ENCODE measurements around the gene DHX35. TPM values are rescaled to one million over a fixed set of nuclear protein-coding genes. Genes with fewer than 3 reads are reported as not detected.

The DHX35 gene
- total and polyA plus RNA-seq, 2 donors = 7.1 to 9.5 TPM

DNA sequence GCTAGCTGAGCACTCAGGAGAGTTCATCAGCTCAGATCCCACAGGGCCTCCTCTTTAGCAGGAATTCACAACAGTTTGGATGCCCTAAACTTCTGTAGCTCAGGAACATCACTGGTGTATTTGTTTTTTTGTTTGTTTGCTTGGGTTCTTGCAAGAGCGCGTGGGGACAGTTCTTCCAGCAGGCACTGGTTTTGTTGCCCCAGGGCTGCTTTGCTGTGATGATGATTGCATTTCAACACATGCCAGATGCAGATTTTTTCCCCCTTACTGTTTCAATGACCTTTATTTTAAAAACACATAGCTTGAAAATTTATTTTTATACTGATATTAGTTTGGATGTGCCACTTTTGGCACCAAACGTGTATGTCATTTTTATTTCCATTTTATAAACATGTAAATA lies 77.1 kb downstream of the DHX35 start:
- H3K27ac ChIP-seq (ENCODE audit: low read depth in 1 of 2, low read length in 1 of 2) = no peak overlapping the region
- WGBS = over 99% methylated on average over 3 of the region's 3 CpGs

DNA sequence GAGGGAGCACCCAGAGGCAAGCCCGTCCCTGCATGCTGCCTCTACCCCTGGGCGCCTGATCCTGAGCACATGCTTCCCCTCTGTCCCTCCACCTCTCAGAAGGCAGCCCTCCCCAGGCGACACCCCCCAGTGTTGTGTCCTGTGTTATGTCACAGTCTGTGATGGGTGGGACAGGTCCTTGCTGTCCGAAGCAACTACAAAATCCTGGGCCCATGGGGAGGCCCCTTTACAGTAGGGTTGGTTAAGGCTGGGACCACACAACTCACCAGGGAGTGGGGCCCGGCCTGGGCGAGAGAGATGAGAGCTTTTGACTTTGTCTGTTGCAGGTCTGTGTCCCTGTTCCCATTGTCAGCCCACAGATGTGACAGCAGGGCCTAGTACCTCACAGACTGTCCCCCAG lies 78.0 kb downstream of the DHX35 start:
- DNase-seq (ENCODE audit: low read depth in 6 of 9, low spot score in 9 of 9) = no peak
- Histone ChIP-seq H3K4me1 (ENCODE audit: control insufficient read depth in 2 of 2, insufficient read depth in 2 of 2, low read length in 2 of 2) (no peaks in the 10 kb centered on the region), H3K27ac (ENCODE audit: low read depth in 1 of 2, low read length in 1 of 2) (no peak overlapping the region), H3K4me3 (ENCODE audit: low read length in 2 of 2) (no peak overlapping the region), H3K9me3 (ENCODE audit: control insufficient read depth in 2 of 2, insufficient read depth in 1 of 2, low read length in 1 of 2) (no peaks in the 10 kb centered on the region), H3K36me3 (ENCODE audit: control insufficient read depth in 2 of 2, insufficient read depth in 2 of 2, low read length in 1 of 2) (peaks cover 28 to 58% of the 10 kb centered on the region in 2 donors), H3K27me3 (ENCODE audit: control insufficient read depth in 2 of 2, insufficient read depth in 1 of 2, low read length in 1 of 2) (no peaks in the 10 kb centered on the region)
- WGBS = 98% methylated on average over 6 of the region's 6 CpGs

More for the DNA sequence above, 77.1 kb downstream of the DHX35 start:
- H3K4me1 ChIP-seq (ENCODE audit: control insufficient read depth in 2 of 2, insufficient read depth in 2 of 2, low read length in 2 of 2) = no peaks in the 10 kb centered on the region
- H3K9me3 ChIP-seq (ENCODE audit: control insufficient read depth in 2 of 2, insufficient read depth in 1 of 2, low read length in 1 of 2) = no peaks in the 10 kb centered on the region
- peaks cover 33 to 66% of the 10 kb centered on the region in 2 donors for H3K36me3 ChIP-seq (ENCODE audit: control insufficient read depth in 2 of 2, insufficient read depth in 2 of 2, low read length in 1 of 2)
- DNase-seq (ENCODE audit: low read depth in 6 of 9, low spot score in 9 of 9) = no peak
- no peak overlapping the region for H3K4me3 ChIP-seq (ENCODE audit: low read length in 2 of 2)
- H3K27me3 ChIP-seq (ENCODE audit: control insufficient read depth in 2 of 2, insufficient read depth in 1 of 2, low read length in 1 of 2) = no peaks in the 10 kb centered on the region

DNA sequence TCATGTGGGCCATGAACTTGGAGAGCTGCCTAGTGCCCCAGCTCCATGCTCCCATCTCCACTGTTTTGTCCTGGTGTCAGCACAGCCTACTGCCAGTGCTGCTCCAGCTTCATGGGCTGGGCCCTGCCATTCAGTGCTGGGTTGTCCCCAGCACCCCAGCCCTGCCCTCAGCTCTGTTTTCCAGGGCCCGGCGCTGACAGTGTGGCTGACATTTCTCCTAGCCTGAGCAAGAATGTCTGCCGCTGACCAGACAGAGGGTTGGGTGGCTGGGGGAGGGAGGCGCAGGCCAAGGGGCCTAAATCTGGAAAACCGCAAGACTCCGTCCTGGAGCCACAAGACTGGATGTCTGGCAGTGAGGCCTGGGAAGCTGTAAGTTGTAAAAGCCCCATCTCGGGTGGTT lies 78.9 kb downstream of the DHX35 start:
- H3K27me3 ChIP-seq (ENCODE audit: control insufficient read depth in 2 of 2, insufficient read depth in 1 of 2, low read length in 1 of 2) = no peaks in the 10 kb centered on the region
- 98% methylated on average over 7 of the region's 7 CpGs for WGBS
- no peak for DNase-seq (ENCODE audit: low read depth in 6 of 9, low spot score in 9 of 9)
- no peak overlapping the region for H3K27ac ChIP-seq (ENCODE audit: low read depth in 1 of 2, low read length in 1 of 2)
- peaks cover 22 to 51% of the 10 kb centered on the region in 2 donors for H3K36me3 ChIP-seq (ENCODE audit: control insufficient read depth in 2 of 2, insufficient read depth in 2 of 2, low read length in 1 of 2)
- H3K9me3 ChIP-seq (ENCODE audit: control insufficient read depth in 2 of 2, insufficient read depth in 1 of 2, low read length in 1 of 2) = no peaks in the 10 kb centered on the region
- no peaks in the 10 kb centered on the region for H3K4me1 ChIP-seq (ENCODE audit: control insufficient read depth in 2 of 2, insufficient read depth in 2 of 2, low read length in 2 of 2)
- no peak overlapping the region for H3K4me3 ChIP-seq (ENCODE audit: low read length in 2 of 2)

DNA sequence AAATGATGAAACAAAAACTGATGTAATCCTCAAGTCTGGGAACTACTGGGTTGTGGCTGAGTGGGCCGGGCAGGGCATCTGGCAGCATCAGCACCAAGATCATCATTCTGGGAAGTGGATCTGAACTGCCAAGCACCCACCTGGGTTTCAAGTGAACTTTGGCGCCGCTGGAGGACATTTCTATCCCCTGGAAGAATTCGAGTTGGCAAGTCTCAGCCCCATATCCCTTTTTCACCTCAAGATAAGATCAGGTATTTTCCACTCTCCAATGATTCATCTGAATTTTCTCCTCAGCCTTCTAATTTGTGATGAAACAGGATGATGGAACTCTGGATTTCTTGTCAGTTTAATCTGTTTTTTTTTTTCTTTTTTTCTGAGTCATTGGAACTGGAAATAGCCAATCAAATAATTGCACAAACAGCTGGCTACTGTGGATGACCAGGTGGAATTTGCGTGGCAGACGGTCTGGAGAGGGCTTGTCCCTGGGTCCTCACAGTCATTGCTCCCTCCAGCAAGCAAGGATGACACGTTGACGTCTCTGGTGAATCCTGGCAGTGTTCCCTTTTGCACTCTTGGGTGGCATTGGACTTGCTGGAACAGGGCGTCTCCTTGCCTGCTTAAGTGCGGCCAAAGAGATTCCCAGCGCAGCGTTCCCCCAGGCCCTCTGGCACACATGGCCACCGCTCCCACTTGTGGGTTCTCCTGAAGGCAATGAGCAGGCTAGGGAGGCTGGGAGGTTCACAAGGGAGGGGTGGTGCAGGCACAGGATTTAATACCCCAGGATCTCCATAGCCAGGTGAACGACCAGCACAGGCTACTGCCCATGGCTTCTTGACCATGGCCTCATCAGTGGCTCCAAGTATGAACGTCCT lies 80.4 kb downstream of the DHX35 start:
- 94% methylated on average over 15 of the region's 15 CpGs for WGBS
- Histone ChIP-seq H3K4me3 (ENCODE audit: low read length in 2 of 2) (no peak overlapping the region), H3K9me3 (ENCODE audit: control insufficient read depth in 2 of 2, insufficient read depth in 1 of 2, low read length in 1 of 2) (no peaks in the 10 kb centered on the region), H3K4me1 (ENCODE audit: control insufficient read depth in 2 of 2, insufficient read depth in 2 of 2, low read length in 2 of 2) (no peaks in the 10 kb centered on the region), H3K27me3 (ENCODE audit: control insufficient read depth in 2 of 2, insufficient read depth in 1 of 2, low read length in 1 of 2) (no peaks in the 10 kb centered on the region), H3K27ac (ENCODE audit: low read depth in 1 of 2, low read length in 1 of 2) (no peak overlapping the region), H3K36me3 (ENCODE audit: control insufficient read depth in 2 of 2, insufficient read depth in 2 of 2, low read length in 1 of 2) (peaks cover 16 to 46% of the 10 kb centered on the region in 2 donors)
- no peak for DNase-seq (ENCODE audit: low read depth in 6 of 9, low spot score in 9 of 9)

DNA sequence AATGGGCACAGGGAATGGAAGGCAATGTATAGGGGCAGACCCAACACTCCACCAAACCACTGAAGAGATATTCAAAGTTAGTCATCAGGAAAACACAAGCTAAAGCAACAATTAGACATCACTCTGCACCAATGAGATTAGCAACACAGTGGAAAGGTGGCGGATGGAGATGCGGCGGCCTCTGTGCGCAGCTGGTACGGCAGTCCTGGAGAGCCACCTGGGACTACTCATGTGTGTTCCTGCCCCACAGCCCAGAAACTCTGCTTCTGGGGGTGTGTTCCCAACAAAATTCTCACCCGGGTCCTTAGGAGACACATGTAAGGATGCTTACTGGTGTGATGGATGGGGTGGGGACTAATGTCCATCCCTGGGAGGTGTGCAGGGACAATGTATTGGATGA lies 82.4 kb downstream of the DHX35 start:
- no peak for DNase-seq (ENCODE audit: low read depth in 6 of 9, low spot score in 9 of 9)
- no peaks in the 10 kb centered on the region for H3K9me3 ChIP-seq (ENCODE audit: control insufficient read depth in 2 of 2, insufficient read depth in 1 of 2, low read length in 1 of 2)
- 99% methylated on average over 6 of the region's 6 CpGs for WGBS
- H3K4me3 ChIP-seq (ENCODE audit: low read length in 2 of 2) = no peak overlapping the region
- H3K36me3 ChIP-seq (ENCODE audit: control insufficient read depth in 2 of 2, insufficient read depth in 2 of 2, low read length in 1 of 2) = peaks cover 4 to 29% of the 10 kb centered on the region in 2 donors
- peaks cover 0 to under 1% of the 10 kb centered on the region in 2 donors for H3K27me3 ChIP-seq (ENCODE audit: control insufficient read depth in 2 of 2, insufficient read depth in 1 of 2, low read length in 1 of 2)
- peaks cover 0 to 1% of the 10 kb centered on the region in 2 donors for H3K4me1 ChIP-seq (ENCODE audit: control insufficient read depth in 2 of 2, insufficient read depth in 2 of 2, low read length in 2 of 2)
- no peak overlapping the region for H3K27ac ChIP-seq (ENCODE audit: low read depth in 1 of 2, low read length in 1 of 2)

DNA sequence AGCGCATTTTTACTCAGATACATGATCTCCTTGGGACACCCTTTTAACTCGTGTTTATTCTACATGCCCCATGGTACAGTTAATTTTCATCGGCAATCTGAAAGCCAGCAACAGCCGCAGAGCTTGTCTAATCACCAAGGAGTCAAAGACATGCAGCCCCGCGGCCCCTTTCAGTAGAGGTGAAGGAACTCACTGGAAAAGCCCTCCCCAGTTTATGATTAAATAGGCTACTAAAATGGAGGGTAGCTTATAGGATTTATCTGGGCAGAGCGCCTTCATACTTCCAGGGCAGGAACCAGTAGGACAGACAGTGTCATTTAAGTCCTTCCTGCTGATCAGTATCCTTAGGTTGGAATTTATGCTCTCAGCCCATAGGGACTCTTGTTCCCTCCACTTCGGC lies 83.5 kb downstream of the DHX35 start:
- 94% methylated on average over 8 of the region's 8 CpGs for WGBS
- Histone ChIP-seq H3K9me3 (ENCODE audit: control insufficient read depth in 2 of 2, insufficient read depth in 1 of 2, low read length in 1 of 2) (no peaks in the 10 kb centered on the region), H3K4me3 (ENCODE audit: low read length in 2 of 2) (no peak overlapping the region), H3K4me1 (ENCODE audit: control insufficient read depth in 2 of 2, insufficient read depth in 2 of 2, low read length in 2 of 2) (peaks cover 5 to 8% of the 10 kb centered on the region in 2 donors), H3K27ac (ENCODE audit: low read depth in 1 of 2, low read length in 1 of 2) (no peak overlapping the region), H3K27me3 (ENCODE audit: control insufficient read depth in 2 of 2, insufficient read depth in 1 of 2, low read length in 1 of 2) (peaks cover 0 to 7% of the 10 kb centered on the region in 2 donors), H3K36me3 (ENCODE audit: control insufficient read depth in 2 of 2, insufficient read depth in 2 of 2, low read length in 1 of 2) (peaks cover 2 to 19% of the 10 kb centered on the region in 2 donors)
- no peak for DNase-seq (ENCODE audit: low read depth in 6 of 9, low spot score in 9 of 9)

DNA sequence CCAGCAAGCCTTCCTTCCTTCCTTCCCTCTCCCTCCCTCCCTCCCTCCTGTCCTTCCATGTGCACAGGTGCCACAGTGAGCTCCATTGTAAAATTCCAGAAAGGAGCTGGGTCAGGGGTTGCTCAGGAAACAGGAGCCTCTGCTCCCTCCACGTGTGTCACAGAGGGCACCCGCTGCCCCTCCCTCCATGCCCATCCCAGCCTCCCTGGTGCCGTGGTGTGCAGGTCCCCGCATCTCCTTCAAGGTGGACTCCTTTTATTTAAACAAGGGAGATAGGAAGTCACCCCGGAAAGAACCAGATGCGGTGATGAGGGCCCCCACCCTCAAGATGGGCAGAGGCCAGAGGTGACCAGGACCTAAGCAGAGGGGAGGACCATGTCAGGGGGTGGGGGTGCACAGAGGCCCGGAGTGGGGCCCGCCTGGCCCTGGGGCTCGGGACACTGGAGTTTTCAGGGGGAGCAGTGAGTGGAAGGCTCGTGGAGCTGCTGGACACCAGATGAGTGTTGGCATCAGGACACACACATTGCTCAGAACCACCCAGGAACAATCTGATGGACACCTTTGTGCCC lies 85.4 kb downstream of the DHX35 start:
- no peak overlapping the region for H3K27ac ChIP-seq (ENCODE audit: low read depth in 1 of 2, low read length in 1 of 2)
- DNase-seq (ENCODE audit: low read depth in 6 of 9, low spot score in 9 of 9) = no peak

DNA sequence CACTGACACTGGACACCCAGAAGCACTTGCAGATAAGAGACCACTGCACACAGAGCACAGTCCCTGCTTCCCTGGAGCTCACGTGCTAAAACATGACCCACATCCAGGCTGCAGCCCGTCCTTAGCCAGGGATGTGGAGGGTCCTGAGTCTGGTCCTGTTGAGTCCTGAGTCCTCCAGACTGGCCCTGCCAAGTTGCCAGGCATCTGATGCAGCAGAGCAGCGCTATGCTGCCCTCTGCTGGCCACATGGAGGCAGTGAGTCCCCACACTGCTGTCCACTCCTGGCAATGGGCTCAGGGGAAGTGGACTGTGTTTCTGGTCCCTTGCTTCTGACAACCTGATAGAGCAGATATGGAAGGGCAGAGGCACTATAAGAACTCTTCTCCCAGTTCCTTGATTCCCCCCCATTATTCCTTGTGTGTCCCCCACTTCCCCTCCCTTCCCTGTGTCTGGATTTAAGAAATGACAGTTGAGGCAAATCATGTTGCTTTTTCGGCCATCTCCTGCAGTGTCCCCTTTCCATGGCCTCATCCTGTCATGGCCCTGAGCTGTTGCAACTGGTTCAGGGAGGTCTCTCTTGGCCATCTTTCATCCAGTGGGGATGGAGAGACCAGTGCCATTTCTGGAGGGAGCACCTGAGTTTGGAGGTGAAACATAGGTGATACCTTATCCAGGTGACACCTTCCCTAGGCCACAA lies 86.0 kb downstream of the DHX35 start:
- WGBS = 33% methylated on average over 4 of the region's 4 CpGs

More for the DNA sequence above, 85.4 kb downstream of the DHX35 start:
- Histone ChIP-seq H3K27me3 (ENCODE audit: control insufficient read depth in 2 of 2, insufficient read depth in 1 of 2, low read length in 1 of 2) (peaks cover 0 to 10% of the 10 kb centered on the region in 2 donors), H3K36me3 (ENCODE audit: control insufficient read depth in 2 of 2, insufficient read depth in 2 of 2, low read length in 1 of 2) (peaks cover 0 to 6% of the 10 kb centered on the region in 2 donors), H3K4me3 (ENCODE audit: low read length in 2 of 2) (no peak overlapping the region), H3K4me1 (ENCODE audit: control insufficient read depth in 2 of 2, insufficient read depth in 2 of 2, low read length in 2 of 2) (peaks cover 5 to 8% of the 10 kb centered on the region in 2 donors), H3K9me3 (ENCODE audit: control insufficient read depth in 2 of 2, insufficient read depth in 1 of 2, low read length in 1 of 2) (no peaks in the 10 kb centered on the region)
- 74% methylated on average over 10 of the region's 10 CpGs for WGBS

DNA sequence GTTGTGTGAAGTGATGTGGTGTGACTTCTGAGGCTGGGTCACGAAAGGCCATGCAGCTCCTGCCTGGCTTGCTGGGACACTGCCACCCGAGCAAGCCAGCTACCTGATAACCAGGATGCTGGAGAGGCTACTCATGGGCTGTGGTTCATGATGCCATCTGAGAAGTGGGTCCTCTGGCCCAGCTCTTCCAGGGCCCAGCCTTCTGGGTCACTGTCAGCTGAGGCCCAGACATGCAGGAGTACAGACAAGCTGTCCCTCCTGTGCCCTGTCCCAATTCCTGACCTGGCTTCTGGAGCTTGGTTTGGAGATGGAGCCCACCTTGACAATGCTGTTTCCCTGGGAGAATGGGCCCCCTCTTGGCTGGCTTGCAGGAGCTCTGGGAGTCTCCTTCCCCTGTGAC lies 87.0 kb downstream of the DHX35 start:
- 96% methylated on average over 2 of the region's 2 CpGs for WGBS
- Histone ChIP-seq H3K4me3 (ENCODE audit: low read length in 2 of 2) (no peak overlapping the region), H3K36me3 (ENCODE audit: control insufficient read depth in 2 of 2, insufficient read depth in 2 of 2, low read length in 1 of 2) (no peaks in the 10 kb centered on the region), H3K9me3 (ENCODE audit: control insufficient read depth in 2 of 2, insufficient read depth in 1 of 2, low read length in 1 of 2) (peaks cover 0 to 1% of the 10 kb centered on the region in 2 donors), H3K27ac (ENCODE audit: low read depth in 1 of 2, low read length in 1 of 2) (no peak overlapping the region), H3K27me3 (ENCODE audit: control insufficient read depth in 2 of 2, insufficient read depth in 1 of 2, low read length in 1 of 2) (peaks cover 0 to 10% of the 10 kb centered on the region in 2 donors), H3K4me1 (ENCODE audit: control insufficient read depth in 2 of 2, insufficient read depth in 2 of 2, low read length in 2 of 2) (peaks cover 5 to 8% of the 10 kb centered on the region in 2 donors)
- no peak for DNase-seq (ENCODE audit: low read depth in 6 of 9, low spot score in 9 of 9)

More for the DNA sequence above, 86.0 kb downstream of the DHX35 start:
- H3K4me3 ChIP-seq (ENCODE audit: low read length in 2 of 2) = no peak overlapping the region
- H3K27me3 ChIP-seq (ENCODE audit: control insufficient read depth in 2 of 2, insufficient read depth in 1 of 2, low read length in 1 of 2) = peaks cover 0 to 10% of the 10 kb centered on the region in 2 donors
- DNase-seq (ENCODE audit: low read depth in 6 of 9, low spot score in 9 of 9) = peak; percentile 36 to 81 (median 57)
- no peaks in the 10 kb centered on the region for H3K36me3 ChIP-seq (ENCODE audit: control insufficient read depth in 2 of 2, insufficient read depth in 2 of 2, low read length in 1 of 2)
- no peak overlapping the region for H3K27ac ChIP-seq (ENCODE audit: low read depth in 1 of 2, low read length in 1 of 2)
- H3K9me3 ChIP-seq (ENCODE audit: control insufficient read depth in 2 of 2, insufficient read depth in 1 of 2, low read length in 1 of 2) = peaks cover 0 to 1% of the 10 kb centered on the region in 2 donors
- H3K4me1 ChIP-seq (ENCODE audit: control insufficient read depth in 2 of 2, insufficient read depth in 2 of 2, low read length in 2 of 2) = peaks cover 5 to 8% of the 10 kb centered on the region in 2 donors
